ENCODE results near the gene U2AF1L4.

GRCh38 chr19:35716801-35717664, 28.2 kb downstream of the U2AF1L4 start:
- TF ChIP-seq POLR2A (IDR thresholded peaks at IDR 0.05) (peak in 1 of 2 donors; percentile 26), CTCF (IDR thresholded peaks at IDR 0.05) (peak; percentile 50 to 97 (median 92))
